Activated naive CD4-positive, alpha-beta T cell treated with anti-CD3 and anti-CD28 coated beads, Interleukin-2, amount 10 ng/mL, durations not matched to agents 7 days and 5 days (primary cell): ENCODE data around the gene BANF1.

Experiments used
- CTCF ChIA-PET: fragments of 350-600 bp; sonication (Branson Sonifier 250); formaldehyde crosslinking; loops from one replicate; lab custom pipeline; 2021; ENCODE audit warnings: antibody characterized with exemption; lab: Charles Lee
- DNase-seq: peaks from one replicate; pipeline ENCODE4 v3.0.0-alpha.2; 2020
- H3K27ac Mint-ChIP-seq: one replicate; pipeline ENCODE4 v1.8.0; 2021; ENCODE audit warnings: mild to moderate bottlenecking, moderate library complexity, mixed read lengths
- H3K27me3 Mint-ChIP-seq: one replicate; pipeline ENCODE4 v1.8.0; 2021; ENCODE audit warnings: mild to moderate bottlenecking, mixed read lengths
- H3K36me3 Mint-ChIP-seq: one replicate; pipeline ENCODE4 v1.8.0; 2021; ENCODE audit warnings: mixed read lengths
- H3K4me1 Mint-ChIP-seq: one replicate; pipeline ENCODE4 v1.8.0; 2021; ENCODE audit warnings: mixed read lengths
- H3K4me3 Mint-ChIP-seq: one replicate; pipeline ENCODE4 v1.8.0; 2021; ENCODE audit warnings: mild to moderate bottlenecking, moderate library complexity, mixed read lengths
- H3K9me3 Mint-ChIP-seq: one replicate; pipeline ENCODE4 v1.8.0; 2021; ENCODE audit warnings: mixed read lengths

BANF1 gene

GRCh38 chr11:66001942-66002647 lies at the start of gene BANF1, which contains the start of gene EIF1AD:
Gene BANF1 (plus strand): TSS chr11:66002503. CDS start chr11:66003251, 748 bp downstream.
Gene EIF1AD (minus strand): TSS chr11:66002157. CDS start chr11:66000389, 1,768 bp downstream.
- H3K36me3 Mint-ChIP-seq: peaks cover 66% of the 10 kb centered on the region
- DNase-seq: peak; percentile 95
- peak within 1 kb of the TSS; percentile 98 for H3K27ac Mint-ChIP-seq
- peaks cover 56% of the 10 kb centered on the region for H3K4me1 Mint-ChIP-seq
- CTCF ChIA-PET: interaction anchor here (0.8 to 1.5 kb wide), 6 partner anchors 20 to 142 kb away, joined by 3 to 5 read pairs (median 4); partner anchors contain the start of gene CCDC85B
- H3K4me3 Mint-ChIP-seq: peak within 1 kb of the TSS; percentile 96
- H3K27me3 Mint-ChIP-seq: no peaks in the 10 kb centered on the region
- no peaks in the 10 kb centered on the region for H3K9me3 Mint-ChIP-seq

- Mint-ChIP-seq H3K36me3 (peaks cover 1% of the 10 kb centered on the region), H3K9me3 (no peaks in the 10 kb centered on the region), H3K4me3 (no peak overlapping the region), H3K27ac (no peak overlapping the region), H3K27me3 (peaks cover 20% of the 10 kb centered on the region), H3K4me1 (peaks cover 31% of the 10 kb centered on the region)
- CTCF ChIA-PET: interaction anchor here (1.6 kb wide), 1 partner anchor 69 kb away, joined by 5 read pairs; no protein-coding TSS in a partner anchor
- no peak for DNase-seq
These were observed 48.8 kb upstream of the BANF1 start for GRCh38 chr11:65953471-65953870.

- Mint-ChIP-seq H3K4me1 (peaks cover 33% of the 10 kb centered on the region), H3K36me3 (peaks cover 1% of the 10 kb centered on the region), H3K9me3 (no peaks in the 10 kb centered on the region), H3K27ac (no peak overlapping the region), H3K4me3 (no peak overlapping the region), H3K27me3 (peaks cover 14% of the 10 kb centered on the region)
- DNase-seq: no peak
- CTCF ChIA-PET: no interaction called here
These were observed 47.5 kb upstream of the BANF1 start for GRCh38 chr11:65954771-65955170.

GRCh38 chr11:65958291-65958690 lies 44.0 kb upstream of the BANF1 start:
- CTCF ChIA-PET: interaction anchor here (1.1 to 1.2 kb wide), 2 partner anchors 67 to 73 kb away, joined by 3 to 4 read pairs; no protein-coding TSS in a partner anchor
- no peak for DNase-seq
- Mint-ChIP-seq H3K27ac (peak overlapping the region; percentile 99), H3K4me3 (no peak overlapping the region), H3K9me3 (no peaks in the 10 kb centered on the region), H3K36me3 (peaks cover 15% of the 10 kb centered on the region), H3K27me3 (peaks cover 2% of the 10 kb centered on the region), H3K4me1 (peaks cover 58% of the 10 kb centered on the region)

- Mint-ChIP-seq H3K4me3 (no peak overlapping the region), H3K27ac (peak overlapping the region; percentile 99), H3K9me3 (no peaks in the 10 kb centered on the region)
These were observed 43.4 kb upstream of the BANF1 start for GRCh38 chr11:65958774-65959420.

GRCh38 chr11:65960824-65961266 lies 41.5 kb upstream of the BANF1 start:
- no peaks in the 10 kb centered on the region for H3K9me3 Mint-ChIP-seq
- peak overlapping the region; percentile 98 for H3K27ac Mint-ChIP-seq

More at GRCh38 chr11:65958774-65959420, 43.4 kb upstream of the BANF1 start:
- H3K36me3 Mint-ChIP-seq: peaks cover 18% of the 10 kb centered on the region
- H3K4me1 Mint-ChIP-seq: peaks cover 64% of the 10 kb centered on the region
- no peak for DNase-seq
- no peaks in the 10 kb centered on the region for H3K27me3 Mint-ChIP-seq
- CTCF ChIA-PET: interaction anchor here (1.1 to 1.2 kb wide), 2 partner anchors 68 to 73 kb away, joined by 3 to 4 read pairs; no protein-coding TSS in a partner anchor

GRCh38 chr11:65961267-65962140 lies 40.8 kb upstream of the BANF1 start, which contains the start of gene SART1:
Gene SART1 (plus strand): TSS chr11:65961734. CDS start chr11:65961781, 47 bp downstream.
- peak; percentile 98 for DNase-seq
- Mint-ChIP-seq H3K27ac (peak within 1 kb of the TSS; percentile 98), H3K4me3 (peak within 1 kb of the TSS; percentile 98), H3K9me3 (no peaks in the 10 kb centered on the region), H3K36me3 (peaks cover 35% of the 10 kb centered on the region), H3K27me3 (no peaks in the 10 kb centered on the region), H3K4me1 (peaks cover 59% of the 10 kb centered on the region)
- CTCF ChIA-PET: interaction anchor here (1.0 to 2.0 kb wide), 2 partner anchors 50 to 73 kb away, joined by 3 to 6 read pairs; partner anchors contain the start of gene FIBP

More at GRCh38 chr11:65960824-65961266, 41.5 kb upstream of the BANF1 start:
- peaks cover 64% of the 10 kb centered on the region for H3K4me1 Mint-ChIP-seq
- no peak for DNase-seq
- H3K27me3 Mint-ChIP-seq: no peaks in the 10 kb centered on the region
- H3K36me3 Mint-ChIP-seq: peaks cover 31% of the 10 kb centered on the region
- CTCF ChIA-PET: interaction anchor here (1.0 to 2.0 kb wide), 2 partner anchors 49 to 72 kb away, joined by 3 to 6 read pairs; partner anchors contain the start of gene FIBP
- peak overlapping the region; percentile 98 for H3K4me3 Mint-ChIP-seq

- CTCF ChIA-PET: interaction anchor here (0.7 kb wide), 1 partner anchor 76 kb away, joined by 4 read pairs; no protein-coding TSS in a partner anchor
- H3K9me3 Mint-ChIP-seq: no peaks in the 10 kb centered on the region
- H3K4me1 Mint-ChIP-seq: peaks cover 52% of the 10 kb centered on the region
- peak overlapping the region; percentile 98 for H3K27ac Mint-ChIP-seq
- H3K36me3 Mint-ChIP-seq: peaks cover 41% of the 10 kb centered on the region
- DNase-seq: no peak
- H3K27me3 Mint-ChIP-seq: no peaks in the 10 kb centered on the region
- H3K4me3 Mint-ChIP-seq: peak overlapping the region; percentile 98
These were observed 40.1 kb upstream of the BANF1 start for GRCh38 chr11:65962141-65962564.

- Mint-ChIP-seq H3K27me3 (no peaks in the 10 kb centered on the region), H3K36me3 (peaks cover 57% of the 10 kb centered on the region), H3K4me3 (no peak overlapping the region), H3K9me3 (no peaks in the 10 kb centered on the region), H3K27ac (no peak overlapping the region), H3K4me1 (peaks cover 37% of the 10 kb centered on the region)
- DNase-seq: no peak
- CTCF ChIA-PET: interaction anchor here (2.1 kb wide), 1 partner anchor 76 kb away, joined by 7 read pairs; the partner anchor contains the start of gene FIBP
These were observed 37.4 kb upstream of the BANF1 start for GRCh38 chr11:65964906-65965305.

- no peaks in the 10 kb centered on the region for H3K9me3 Mint-ChIP-seq
- CTCF ChIA-PET: interaction anchor here (2.1 kb wide), 1 partner anchor 77 kb away, joined by 7 read pairs; the partner anchor contains the start of gene FIBP
- H3K27me3 Mint-ChIP-seq: no peaks in the 10 kb centered on the region
- no peak for DNase-seq
- H3K36me3 Mint-ChIP-seq: peaks cover 63% of the 10 kb centered on the region
- peaks cover 31% of the 10 kb centered on the region for H3K4me1 Mint-ChIP-seq
- no peak overlapping the region for H3K4me3 Mint-ChIP-seq
- peak overlapping the region; percentile 6 for H3K27ac Mint-ChIP-seq
These were observed 36.1 kb upstream of the BANF1 start for GRCh38 chr11:65965986-65966762.

- H3K9me3 Mint-ChIP-seq: no peaks in the 10 kb centered on the region
- peaks cover 64% of the 10 kb centered on the region for H3K36me3 Mint-ChIP-seq
- CTCF ChIA-PET: no interaction called here
- DNase-seq: no peak
- no peak overlapping the region for H3K4me3 Mint-ChIP-seq
- peaks cover 23% of the 10 kb centered on the region for H3K4me1 Mint-ChIP-seq
- H3K27me3 Mint-ChIP-seq: no peaks in the 10 kb centered on the region
- no peak overlapping the region for H3K27ac Mint-ChIP-seq
These were observed 34.9 kb upstream of the BANF1 start for GRCh38 chr11:65967329-65967934.
